BE2C (cell line): ENCODE data around the gene PPP2R2D.
A peak's percentile ranks its signal among the peaks of the same experiment; 100 is the strongest.
"Not testable (repeated sequence)": the region's sequence is repeated elsewhere in the genome, so short reads cannot be mapped to it uniquely, and the experiment has no call there.

Experiments used
- DNase-seq: peaks from one replicate; pipeline ENCODE4 v3.0.0-alpha.2; 2020
- H3K27me3 ChIP-seq: fragments of 250-450 bp; sonication (Bioruptor Pico); 2 replicates; pipeline ENCODE4 v1.5.1; 2020; ENCODE audit warnings: mild to moderate bottlenecking
- H3K36me3 ChIP-seq: fragments of 250-450 bp; sonication (Bioruptor Pico); 2 replicates; pipeline ENCODE4 v1.5.1; 2020; ENCODE audit warnings: mild to moderate bottlenecking
- H3K4me1 ChIP-seq: fragments of 250-450 bp; sonication (Bioruptor Pico); 2 replicates; pipeline ENCODE4 v1.5.1; 2020
- H3K4me3 ChIP-seq: 2 replicates; pipeline ENCODE4 v1.5.1; 2011; ENCODE audit warnings: low read depth, low read length
- H3K9me3 ChIP-seq: fragments of 250-450 bp; sonication (Bioruptor Pico); 2 replicates; pipeline ENCODE4 v1.5.1; 2020
- CTCF ChIP-seq: IDR thresholded peaks from 2 replicates; pipeline ENCODE4 v1.5.1; 2012; ENCODE audit warnings: mild to moderate bottlenecking, low read depth, low read length

The PPP2R2D gene

GRCh38 chr10:131982185-131982756, 81.5 kb downstream of the PPP2R2D start:
- Histone ChIP-seq H3K27me3 (no peaks in the 10 kb centered on the region), H3K4me3 (peak overlapping the region; percentile 49), H3K36me3 (peaks cover 10% of the 10 kb centered on the region), H3K4me1 (no peaks in the 10 kb centered on the region), H3K9me3 (no peaks in the 10 kb centered on the region)
- DNase-seq: no peak
- TF ChIP-seq CTCF: no peak

- H3K36me3 ChIP-seq: peaks cover 6% of the 10 kb centered on the region
- DNase-seq: no peak
- H3K9me3 ChIP-seq: no peaks in the 10 kb centered on the region
- no peak overlapping the region for H3K4me3 ChIP-seq
- no peaks in the 10 kb centered on the region for H3K27me3 ChIP-seq
- TF ChIP-seq CTCF: no peak
- H3K4me1 ChIP-seq: no peaks in the 10 kb centered on the region
Observed at GRCh38 chr10:131982796-131983195, 82.0 kb downstream of the PPP2R2D start.

GRCh38 chr10:131983780-131984179, 83.0 kb downstream of the PPP2R2D start:
- no peak for DNase-seq
- no peak for TF ChIP-seq CTCF
- H3K9me3 ChIP-seq: no peaks in the 10 kb centered on the region
- peaks cover 6% of the 10 kb centered on the region for H3K36me3 ChIP-seq
- no peaks in the 10 kb centered on the region for H3K4me1 ChIP-seq
- no peak overlapping the region for H3K4me3 ChIP-seq
- H3K27me3 ChIP-seq: no peaks in the 10 kb centered on the region

- H3K27me3 ChIP-seq, H3K36me3 ChIP-seq, H3K4me1 ChIP-seq, DNase-seq, H3K9me3 ChIP-seq, H3K4me3 ChIP-seq: not testable (repeated sequence)
Observed at GRCh38 chr10:131986851-131987250, 86.0 kb downstream of the PPP2R2D start.

GRCh38 chr10:131987301-131987700, 86.5 kb downstream of the PPP2R2D start:
- H3K4me1 ChIP-seq, DNase-seq: not testable (repeated sequence)

GRCh38 chr10:131987786-131988185, 87.0 kb downstream of the PPP2R2D start:
- not testable (repeated sequence) for H3K4me1 ChIP-seq, H3K4me3 ChIP-seq, H3K36me3 ChIP-seq, H3K27me3 ChIP-seq, H3K9me3 ChIP-seq, DNase-seq

More at GRCh38 chr10:131987301-131987700, 86.5 kb downstream of the PPP2R2D start:
- not testable (repeated sequence) for H3K9me3 ChIP-seq, H3K27me3 ChIP-seq, H3K36me3 ChIP-seq, H3K4me3 ChIP-seq

- H3K4me3 ChIP-seq: no peak overlapping the region
- H3K36me3 ChIP-seq: no peaks in the 10 kb centered on the region
- H3K9me3 ChIP-seq: no peaks in the 10 kb centered on the region
- no peaks in the 10 kb centered on the region for H3K27me3 ChIP-seq
- no peaks in the 10 kb centered on the region for H3K4me1 ChIP-seq
- no peak for DNase-seq
- TF ChIP-seq CTCF: no peak
Observed at GRCh38 chr10:131991726-131992125, 90.9 kb downstream of the PPP2R2D start.

GRCh38 chr10:131993275-131993674, 92.5 kb downstream of the PPP2R2D start:
- TF ChIP-seq CTCF: no peak

More at GRCh38 chr10:131993275-131993674, 92.5 kb downstream of the PPP2R2D start:
- H3K9me3 ChIP-seq: no peaks in the 10 kb centered on the region
- no peaks in the 10 kb centered on the region for H3K27me3 ChIP-seq
- no peak for DNase-seq
- no peaks in the 10 kb centered on the region for H3K36me3 ChIP-seq
- H3K4me1 ChIP-seq: no peaks in the 10 kb centered on the region
- H3K4me3 ChIP-seq: no peak overlapping the region
